H9 (cell line): ENCODE measurements around the gene SETD1A. TPM values are rescaled to one million over a fixed set of nuclear protein-coding genes. Genes with fewer than 3 reads are reported as not detected.
A peak's percentile ranks its signal among the peaks of the same experiment; 100 is the strongest.

Experiments used
- DNase-seq: peaks from one replicate; pipeline ENCODE4 v3.0.0-alpha.2; 2017
- H2AFZ ChIP-seq: one replicate; pipeline ENCODE4 v1.6.1; 2013; ENCODE audit warnings: mild to moderate bottlenecking, low read length, control low read depth, moderate library complexity
- H2AK5ac ChIP-seq: 2 replicates; pipeline ENCODE4 v1.6.1; 2013; ENCODE audit warnings: low read length, control low read depth, mixed read lengths; ENCODE audit not compliant: insufficient read length
- H2BK120ac ChIP-seq: one replicate; pipeline ENCODE4 v1.6.1; 2013; ENCODE audit warnings: low read depth, mild to moderate bottlenecking, low read length, control low read depth, inconsistent platforms; ENCODE audit not compliant: poor library complexity, severe bottlenecking
- H2BK12ac ChIP-seq: 2 replicates; pipeline ENCODE4 v1.6.1; 2013; ENCODE audit warnings: low read length, control low read depth, mixed read lengths, low read depth; ENCODE audit not compliant: insufficient read length
- H2BK15ac ChIP-seq: 2 replicates; pipeline ENCODE4 v1.6.1; 2013; ENCODE audit warnings: low read depth, low read length, control low read depth
- H2BK20ac ChIP-seq: one replicate; pipeline ENCODE4 v1.6.1; 2013; ENCODE audit warnings: low read depth, mild to moderate bottlenecking, low read length, control low read depth, inconsistent platforms; ENCODE audit not compliant: poor library complexity, severe bottlenecking
- H2BK5ac ChIP-seq: 2 replicates; pipeline ENCODE4 v1.6.1; 2013; ENCODE audit warnings: low read length, control low read depth, mixed read lengths; ENCODE audit not compliant: insufficient read length
- H3K14ac ChIP-seq: 2 replicates; pipeline ENCODE4 v1.6.1; 2013; ENCODE audit warnings: low read length, control low read depth; ENCODE audit not compliant: insufficient read depth
- H3K18ac ChIP-seq: 2 replicates; pipeline ENCODE4 v1.6.1; 2013; ENCODE audit warnings: low read depth, mild to moderate bottlenecking, mixed read lengths, low read length, control low read depth; ENCODE audit not compliant: insufficient read length
- H3K23ac ChIP-seq: 2 replicates; pipeline ENCODE4 v1.6.1; 2013; ENCODE audit warnings: low read length, control low read depth, mixed read lengths, low read depth; ENCODE audit not compliant: insufficient read length
- H3K23me2 ChIP-seq: 2 replicates; pipeline ENCODE4 v1.6.1; 2013; ENCODE audit warnings: low read depth, mild to moderate bottlenecking, mixed read lengths, low read length, control low read depth; ENCODE audit not compliant: insufficient read length, poor library complexity, severe bottlenecking
- H3K27ac ChIP-seq: 2 replicates; pipeline ENCODE4 v1.5.1; 2013; ENCODE audit warnings: low read length, control low read depth, mixed read lengths, low read depth; ENCODE audit not compliant: insufficient read length
- H3K27me3 ChIP-seq: 2 replicates; pipeline ENCODE4 v1.6.1; 2013; ENCODE audit warnings: low read length, control low read depth, inconsistent platforms; ENCODE audit not compliant: insufficient read depth
- H3K4ac ChIP-seq: 2 replicates; pipeline ENCODE4 v1.6.1; 2013; ENCODE audit warnings: low read depth, mild to moderate bottlenecking, control low read depth, inconsistent platforms, low read length, moderate library complexity
- H3K4me1 ChIP-seq: 2 replicates; pipeline ENCODE4 v1.6.1; 2013; ENCODE audit warnings: low read length, control low read depth, inconsistent platforms; ENCODE audit not compliant: insufficient read depth
- H3K4me2 ChIP-seq: 2 replicates; pipeline ENCODE4 v1.6.1; 2013; ENCODE audit warnings: low read length, control low read depth, mixed read lengths; ENCODE audit not compliant: insufficient read length, insufficient read depth
- H3K56ac ChIP-seq: 2 replicates; pipeline ENCODE4 v1.6.1; 2013; ENCODE audit warnings: low read depth, mild to moderate bottlenecking, mixed read lengths, low read length, control low read depth; ENCODE audit not compliant: insufficient read length
- H3K79me1 ChIP-seq: 2 replicates; pipeline ENCODE4 v1.6.1; 2013; ENCODE audit warnings: low read depth, mild to moderate bottlenecking, moderate library complexity, low read length, control low read depth, inconsistent platforms; ENCODE audit not compliant: insufficient read depth, poor library complexity, severe bottlenecking
- H3K79me2 ChIP-seq: 2 replicates; pipeline ENCODE4 v1.6.1; 2013; ENCODE audit warnings: low read length, control low read depth, inconsistent platforms; ENCODE audit not compliant: insufficient read depth
- H3K9ac ChIP-seq: 2 replicates; pipeline ENCODE4 v1.6.1; 2013; ENCODE audit warnings: low read length, control low read depth, mixed read lengths; ENCODE audit not compliant: insufficient read length; ENCODE audit errors: extremely low read depth
- H3K9me3 ChIP-seq: one replicate; pipeline ENCODE4 v1.6.1; 2013; ENCODE audit warnings: low read depth, low read length, inconsistent platforms; ENCODE audit not compliant: control insufficient read depth
- H3T11ph ChIP-seq: one replicate; pipeline ENCODE4 v1.6.1; 2013; ENCODE audit warnings: mild to moderate bottlenecking, low read length, control low read depth, inconsistent platforms
- H4K20me1 ChIP-seq: one replicate; pipeline ENCODE4 v1.6.1; 2013; ENCODE audit not compliant: control insufficient read depth, insufficient read length, insufficient read depth
- H4K5ac ChIP-seq: 2 replicates; pipeline ENCODE4 v1.6.1; 2013; ENCODE audit warnings: low read depth, mild to moderate bottlenecking, mixed read lengths, low read length, control low read depth; ENCODE audit not compliant: insufficient read length
- H4K8ac ChIP-seq: replicated peaks from 2 replicates; pipeline ENCODE4 v1.6.1; 2013; ENCODE audit warnings: low read length, control low read depth, mixed read lengths, low read depth; ENCODE audit not compliant: insufficient read length
- H4K91ac ChIP-seq: 2 replicates; pipeline ENCODE4 v1.6.1; 2013; ENCODE audit warnings: low read depth, mild to moderate bottlenecking, moderate library complexity, mixed read lengths, low read length, control low read depth; ENCODE audit not compliant: insufficient read length
- H3K27ac Mint-ChIP-seq, 3 experiments: 2 replicates in 2 of 3; 3 replicates in 1 of 3; pipeline ENCODE4 v1.8.0; 2020 to 2021; ENCODE audit warnings: mixed read lengths in 3 of 3, mild to moderate bottlenecking in 1 of 3, moderate library complexity in 1 of 3
- H3K27me3 Mint-ChIP-seq: 2 replicates; pipeline ENCODE4 v1.8.0; 2021; ENCODE audit warnings: low read depth, mild to moderate bottlenecking, moderate library complexity, mixed read lengths
- H3K36me3 Mint-ChIP-seq, 3 experiments: 2 replicates in 2 of 3; 3 replicates in 1 of 3; pipeline ENCODE4 v1.8.0; 2020 to 2021; ENCODE audit warnings: low read depth in 3 of 3, mixed read lengths in 3 of 3; ENCODE audit not compliant: insufficient read depth in 1 of 3
- H3K4me1 Mint-ChIP-seq, 2 experiments: 2 replicates each; pipeline ENCODE4 v1.8.0; 2020; ENCODE audit warnings: mixed read lengths in 2 of 2
- H3K4me3 Mint-ChIP-seq, 2 experiments: 2 replicates in 1 of 2; 3 replicates in 1 of 2; pipeline ENCODE4 v1.8.0; 2020 to 2021; ENCODE audit warnings: mild to moderate bottlenecking in 2 of 2, mixed read lengths in 2 of 2, moderate library complexity in 1 of 2
- H3K9me3 Mint-ChIP-seq, 2 experiments: 2 replicates in 1 of 2; 3 replicates in 1 of 2; pipeline ENCODE4 v1.8.0; 2020; ENCODE audit warnings: mild to moderate bottlenecking in 2 of 2, mixed read lengths in 2 of 2, moderate library complexity in 1 of 2
- CTCF ChIP-seq: fragments of 200-600 bp; sonication (generic); conservative IDR thresholded peaks from 3 replicates; pipeline ENCODE4 v1.8.0; 2021; ENCODE audit warnings: antibody characterized with exemption, mild to moderate bottlenecking
- WGBS: extraction: QIAGEN DNeasy Blood & Tissue Kit; methylation state at CpG from one replicate; pipeline ENCODE4 v1.1.7; 2013; ENCODE audit warnings: missing lambda C conversion rate, low lambda C conversion rate, mixed read lengths; ENCODE audit not compliant: insufficient read length; ENCODE audit errors: extremely low coverage; 5-methylcytosine and 5-hydroxymethylcytosine counted together
- total RNA-seq: library from RNA; stranded (reverse); gene quantifications from 2 replicates; pipeline ENCODE4 v1.2.1, GENCODE V29; 2021

The SETD1A gene
- total RNA-seq, 1 experiment from 2014 or later, result 36.9 TPM

GRCh38 chr16:30982548-30983288, 25.2 kb downstream of the SETD1A start:
- Histone ChIP-seq H3K4me1 (no peaks in the 10 kb centered on the region), H3K18ac (no peak overlapping the region), H2AFZ (no peak overlapping the region), H2BK12ac (no peak overlapping the region), H2BK5ac (no peak overlapping the region), H3K79me2 (no peaks in the 10 kb centered on the region), H2AK5ac (no peak overlapping the region), H3K14ac (no peak overlapping the region), H2BK20ac (no peak overlapping the region), H3K23ac (no peak overlapping the region), H3K4ac (no peak overlapping the region), H3K27me3 (no peaks in the 10 kb centered on the region), H4K8ac (no peak overlapping the region), H3K79me1 (no peaks in the 10 kb centered on the region), H3K4me2 (no peak overlapping the region), H2BK120ac (no peak overlapping the region), H3K9me3 (no peaks in the 10 kb centered on the region), H4K20me1 (no peaks in the 10 kb centered on the region), H4K91ac (no peak overlapping the region), H3K56ac (no peak overlapping the region), H2BK15ac (no peak overlapping the region), H3T11ph (no peak overlapping the region), H3K23me2 (no peaks in the 10 kb centered on the region), H3K9ac (no peak overlapping the region), H3K27ac (no peak overlapping the region), H4K5ac (no peak overlapping the region)
- no peak for TF ChIP-seq CTCF
- no peak overlapping the region for H3K4me3 Mint-ChIP-seq
- peaks cover 24 to 48% (median 48%) of the 10 kb centered on the region in 3 experiments for H3K36me3 Mint-ChIP-seq
- no CpG with 5 or more reads among the region's 17 CpGs for WGBS
- no peaks in the 10 kb centered on the region; a peak in 1 of 5 replicates for H3K9me3 Mint-ChIP-seq
- peak overlapping the region in 2 of 3 experiments; percentile 72 to 73; a peak in 4 of 7 replicates for H3K27ac Mint-ChIP-seq
- DNase-seq, result no peak
- peaks cover 5 to 7% of the 10 kb centered on the region in 2 experiments for H3K4me1 Mint-ChIP-seq
- no peaks in the 10 kb centered on the region; the same call in 1 of the 2 replicates for H3K27me3 Mint-ChIP-seq
